Measurements from ENCODE around the gene ANKRD13D. TPM values are rescaled to one million over a fixed set of nuclear protein-coding genes. Genes with fewer than 3 reads are reported as not detected.

Gene ANKRD13D
- total and polyA plus RNA-seq, 12 donors, result 8.7 to 205 (median 40.4) TPM

DNA sequence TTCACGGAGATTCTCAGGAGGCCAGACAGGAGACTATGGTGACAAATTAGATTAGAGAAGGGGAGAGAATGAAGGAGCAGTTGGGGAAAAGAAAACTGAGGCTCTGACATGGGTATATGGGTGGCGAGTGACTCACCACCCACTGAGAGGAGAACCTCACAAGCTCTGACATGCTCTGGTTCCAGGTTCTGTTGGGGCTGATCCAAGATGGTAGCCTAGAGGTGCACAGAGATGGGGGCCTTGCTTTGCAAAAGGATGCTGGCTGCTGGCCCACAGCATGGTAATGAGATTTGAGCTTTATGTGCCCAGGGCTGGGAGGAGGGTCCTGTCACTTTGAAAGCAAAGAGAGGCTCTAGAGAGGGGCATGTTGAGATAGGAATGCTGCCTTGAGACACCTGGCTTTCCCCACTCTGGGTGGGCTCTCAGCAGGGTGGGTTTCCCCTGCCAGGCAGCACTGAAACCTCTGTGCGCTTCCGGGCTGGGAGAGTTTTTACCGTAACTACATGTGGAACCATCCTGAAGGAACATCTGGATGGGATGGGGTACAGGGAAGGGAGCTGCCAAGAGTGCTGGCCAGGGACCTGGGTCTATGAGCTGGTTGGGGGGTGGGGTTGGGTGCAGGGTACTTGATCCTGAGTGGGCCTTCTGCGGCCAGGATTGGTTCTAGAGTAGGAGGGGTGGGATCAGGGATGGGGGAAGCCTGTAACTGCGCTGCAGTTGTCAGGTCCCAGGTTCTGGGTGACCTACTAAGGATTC lies 24.0 kb upstream of the ANKRD13D start:
- H3K27me3 ChIP-seq, result no peaks in the 10 kb centered on the region
- H3K9me3 ChIP-seq (replicated peaks in 1 of 3), result no peaks in the 10 kb centered on the region
- no peak for TF ChIP-seq POLR2A (IDR thresholded peaks at IDR 0.05)
- TF ChIP-seq, protein P1, sequence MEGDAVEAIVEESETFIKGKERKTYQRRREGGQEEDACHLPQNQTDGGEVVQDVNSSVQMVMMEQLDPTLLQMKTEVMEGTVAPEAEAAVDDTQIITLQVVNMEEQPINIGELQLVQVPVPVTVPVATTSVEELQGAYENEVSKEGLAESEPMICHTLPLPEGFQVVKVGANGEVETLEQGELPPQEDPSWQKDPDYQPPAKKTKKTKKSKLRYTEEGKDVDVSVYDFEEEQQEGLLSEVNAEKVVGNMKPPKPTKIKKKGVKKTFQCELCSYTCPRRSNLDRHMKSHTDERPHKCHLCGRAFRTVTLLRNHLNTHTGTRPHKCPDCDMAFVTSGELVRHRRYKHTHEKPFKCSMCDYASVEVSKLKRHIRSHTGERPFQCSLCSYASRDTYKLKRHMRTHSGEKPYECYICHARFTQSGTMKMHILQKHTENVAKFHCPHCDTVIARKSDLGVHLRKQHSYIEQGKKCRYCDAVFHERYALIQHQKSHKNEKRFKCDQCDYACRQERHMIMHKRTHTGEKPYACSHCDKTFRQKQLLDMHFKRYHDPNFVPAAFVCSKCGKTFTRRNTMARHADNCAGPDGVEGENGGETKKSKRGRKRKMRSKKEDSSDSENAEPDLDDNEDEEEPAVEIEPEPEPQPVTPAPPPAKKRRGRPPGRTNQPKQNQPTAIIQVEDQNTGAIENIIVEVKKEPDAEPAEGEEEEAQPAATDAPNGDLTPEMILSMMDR (IDR thresholded peaks at IDR 0.05), result no peak
- H3K27ac ChIP-seq, result no peak overlapping the region
- peaks cover 0 to 7% of the 10 kb centered on the region in 2 donors for H3K36me3 ChIP-seq (replicated peaks in 1 of 2)
- H3K4me3 ChIP-seq, result no peak overlapping the region
- intact Hi-C loops (cut with DNase I), result loop anchor here in 1 of 2 donors (5.0 kb wide), 1 partner anchor 37 kb away; the partner anchor contains the start of gene SSH3
- peaks cover 25 to 57% of the 10 kb centered on the region in 2 donors for H3K4me1 ChIP-seq (replicated peaks in 1 of 2)
- peak in 2 of 7 donors; percentile 21 to 23 for DNase-seq
- WGBS, 4 donors, result 88 to 92% (median 91%) methylated on average over 3 to 7 of the region's 7 CpGs

DNA sequence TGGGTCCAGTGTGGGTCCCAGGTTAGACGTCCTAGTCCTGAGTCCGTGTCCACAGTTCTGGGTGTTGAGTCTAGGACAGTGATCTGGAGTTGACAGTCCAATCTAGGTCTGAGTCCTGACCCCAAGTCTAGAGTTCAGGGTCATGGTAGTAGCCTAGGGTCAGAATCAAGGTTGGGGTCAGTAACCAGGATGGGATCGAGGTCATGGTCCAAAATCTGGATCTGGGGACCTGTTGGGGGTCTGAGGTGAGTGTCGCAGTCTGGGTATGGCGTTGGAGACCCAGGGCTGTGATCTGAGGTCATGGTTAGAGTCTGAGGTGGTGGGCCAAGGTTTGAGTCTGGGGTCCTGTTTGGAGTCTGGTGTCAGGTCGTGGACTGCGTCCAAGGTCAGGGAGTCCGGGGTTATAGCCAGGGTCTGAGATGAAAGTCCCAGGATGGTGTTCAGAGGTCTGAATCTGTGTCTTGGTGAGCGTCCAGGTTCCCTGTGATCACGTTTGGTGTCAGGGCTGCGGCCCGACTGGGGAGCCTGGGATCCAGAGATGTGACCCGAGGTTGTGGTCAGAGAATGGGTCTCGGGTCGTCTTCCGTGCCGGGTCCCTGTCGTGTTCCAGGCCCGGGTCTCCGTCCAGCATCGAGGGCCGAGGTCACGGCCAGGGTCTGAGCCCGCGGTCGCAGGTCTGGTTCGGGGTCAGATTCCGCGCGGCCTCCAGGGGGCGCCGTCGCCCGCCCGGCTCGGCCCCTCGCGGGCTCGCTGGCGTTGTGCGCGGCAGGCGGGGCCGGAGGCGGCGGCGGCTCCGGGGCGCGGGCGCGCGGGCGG lies 23.3 kb upstream of the ANKRD13D start:
- Histone ChIP-seq H3K36me3 (replicated peaks in 1 of 2) (peaks cover 0 to 7% of the 10 kb centered on the region in 2 donors), H3K27ac (peak overlapping the region in 4 of 5 donors; percentile 2 to 89 (median 47)), H3K4me1 (replicated peaks in 1 of 2) (peaks cover 25 to 64% of the 10 kb centered on the region in 2 donors), H3K9me3 (replicated peaks in 1 of 3) (no peaks in the 10 kb centered on the region), H3K27me3 (no peaks in the 10 kb centered on the region), H3K4me3 (peak overlapping the region in 1 of 4 donors; percentile 24)
- 10 to 38% (median 22%) methylated on average over 6 to 54 of the region's 54 CpGs for WGBS, 4 donors
- peak; percentile 56 to 85 (median 79) for DNase-seq
- TF ChIP-seq POLR2A (IDR thresholded peaks at IDR 0.05), result no peak
- TF ChIP-seq, protein P1 (IDR thresholded peaks at IDR 0.05), result peak in 5 of 6 experiments; percentile 53 to 94 (median 70)
- intact Hi-C loops (cut with DNase I), result loop anchor here (2.0 to 5.0 kb wide), 2 partner anchors 36 to 51 kb away; partner anchors contain the start of gene SSH3 (in 1 of the 2)

DNA sequence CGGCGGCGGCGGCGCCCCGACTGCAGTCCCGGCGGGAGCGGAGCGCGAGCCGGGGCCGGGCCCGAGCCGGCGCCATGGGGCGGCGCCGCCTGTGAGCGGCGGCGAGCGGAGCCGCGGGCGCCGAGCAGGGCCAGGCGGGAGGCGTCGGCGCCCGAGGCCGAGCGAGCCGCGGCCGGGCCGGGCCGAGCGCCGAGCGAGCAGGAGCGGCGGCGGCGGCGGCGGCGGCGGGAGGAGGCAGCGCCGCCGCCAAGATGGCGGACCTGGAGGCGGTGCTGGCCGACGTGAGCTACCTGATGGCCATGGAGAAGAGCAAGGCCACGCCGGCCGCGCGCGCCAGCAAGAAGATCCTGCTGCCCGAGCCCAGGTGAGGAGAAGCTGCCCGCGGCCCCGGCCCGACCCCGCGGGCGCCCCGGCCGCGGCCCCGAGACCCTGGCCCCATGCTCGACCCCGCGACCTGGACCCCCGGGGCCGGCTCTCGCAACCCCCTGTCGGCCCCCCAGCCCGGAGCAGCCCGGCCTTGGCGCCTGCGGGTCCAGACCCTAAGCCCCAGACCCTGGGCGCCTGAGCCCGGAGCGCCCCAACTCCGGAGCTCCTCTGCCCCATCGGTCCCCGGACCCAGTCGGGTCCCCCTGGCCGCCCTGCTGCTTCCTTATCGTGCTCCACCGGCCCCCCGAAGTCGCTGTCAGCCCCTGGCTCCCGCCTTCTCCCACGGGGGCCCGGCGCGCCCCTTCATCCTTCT lies 22.5 kb upstream of the ANKRD13D start, which contains the start of gene GRK2:
TSS of gene GRK2 (plus strand) at position 25 of the 739 bp plus-strand sequence. CDS start at position 252, 227 bp downstream.
- TF ChIP-seq, protein P1 (IDR thresholded peaks at IDR 0.05), result no peak
- no peak for TF ChIP-seq POLR2A (IDR thresholded peaks at IDR 0.05)
- peak within 1 kb of the TSS in 4 of 5 donors; percentile 63 to 89 (median 74) for H3K27ac ChIP-seq
- peak in 3 of 7 donors; percentile 55 to 60 (median 59) for DNase-seq
- intact Hi-C loops (cut with DNase I), result loop anchor here (2.0 to 5.0 kb wide), 2 partner anchors 36 to 50 kb away; partner anchors contain the start of gene SSH3 (in 1 of the 2)
- 0 to 1% (median 0%) methylated on average over 6 to 88 of the region's 103 CpGs; no CpG with 5 or more reads in 1 of the 4 donors for WGBS, 4 donors
- peak within 1 kb of the TSS; percentile 46 to 87 (median 58) for H3K4me3 ChIP-seq
- no peaks in the 10 kb centered on the region for H3K9me3 ChIP-seq (replicated peaks in 1 of 3)
- peaks cover 0 to 7% of the 10 kb centered on the region in 2 donors for H3K36me3 ChIP-seq (replicated peaks in 1 of 2)
- H3K27me3 ChIP-seq, result no peaks in the 10 kb centered on the region
- peaks cover 28 to 64% of the 10 kb centered on the region in 2 donors for H3K4me1 ChIP-seq (replicated peaks in 1 of 2)
